Measurements from ENCODE around the gene RNF25. TPM values are rescaled to one million over a fixed set of nuclear protein-coding genes. Genes with fewer than 3 reads are reported as not detected.

Gene RNF25
- total RNA-seq, 1 experiment from 2014 or later: 40.7 TPM

DNA sequence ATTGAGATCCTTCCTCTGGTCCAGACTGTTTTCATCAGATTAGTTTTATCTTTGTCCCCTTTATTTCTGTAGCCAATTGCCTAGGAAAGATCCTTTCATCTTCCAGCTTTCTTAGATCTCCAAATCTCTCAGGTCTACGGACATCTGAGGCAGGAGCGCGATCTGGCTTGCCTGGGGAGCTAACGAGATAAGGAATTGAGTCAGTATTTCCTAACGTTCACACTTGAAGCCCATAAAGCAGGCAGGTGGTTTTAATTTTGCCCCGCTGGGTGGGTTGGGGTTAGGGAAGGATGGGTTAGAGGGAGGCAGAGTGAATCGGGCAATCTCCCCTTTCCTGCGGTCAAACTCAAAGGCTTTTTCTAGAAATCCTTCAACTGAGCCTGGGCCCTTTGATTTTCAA is 38.1 kb upstream of the RNF25 start:
- DNase-seq: no peak
- Histone ChIP-seq H3T11ph (ENCODE audit: low read length) (no peak overlapping the region), H2AK5ac (ENCODE audit: insufficient read length, low read length) (no peak overlapping the region), H4K91ac (ENCODE audit: insufficient read length, low read depth, low read length) (no peak overlapping the region), H3K18ac (ENCODE audit: insufficient read length, low read depth, low read length) (no peak overlapping the region), H4K5ac (ENCODE audit: insufficient read length, low read depth, low read length) (no peak overlapping the region), H3K4ac (ENCODE audit: low read depth, low read length) (no peak overlapping the region), H2BK12ac (ENCODE audit: insufficient read length, low read depth, low read length) (no peak overlapping the region), H3K27ac (ENCODE audit: insufficient read length, low read depth, low read length) (no peak overlapping the region), H3K14ac (ENCODE audit: insufficient read depth, low read length) (no peak overlapping the region), H3K9ac (ENCODE audit: extremely low read depth, insufficient read length, low read length) (no peak overlapping the region), H3K4me1 (ENCODE audit: insufficient read depth, low read length) (no peaks in the 10 kb centered on the region), H3K23ac (ENCODE audit: insufficient read length, low read depth, low read length) (no peak overlapping the region), H2BK20ac (ENCODE audit: low read depth, low read length, poor library complexity, severe bottlenecking) (no peak overlapping the region), H3K79me2 (ENCODE audit: insufficient read depth, low read length) (peaks cover 14% of the 10 kb centered on the region; the same call in 1 of the 2 replicates), H3K23me2 (ENCODE audit: insufficient read length, low read depth, low read length, poor library complexity, severe bottlenecking) (no peaks in the 10 kb centered on the region), H2BK15ac (ENCODE audit: low read depth, low read length) (no peak overlapping the region), H4K8ac (replicated peaks; ENCODE audit: insufficient read length, low read depth, low read length) (no peak overlapping the region), H4K20me1 (ENCODE audit: control insufficient read depth, insufficient read depth, insufficient read length) (no peaks in the 10 kb centered on the region), H3K79me1 (ENCODE audit: insufficient read depth, low read depth, low read length, poor library complexity, severe bottlenecking) (peaks cover 8% of the 10 kb centered on the region), H3K4me2 (ENCODE audit: insufficient read depth, insufficient read length, low read length) (no peak overlapping the region), H3K56ac (ENCODE audit: insufficient read length, low read depth, low read length) (no peak overlapping the region), H2AFZ (ENCODE audit: low read length) (no peak overlapping the region), H2BK120ac (ENCODE audit: low read depth, low read length, poor library complexity, severe bottlenecking) (no peak overlapping the region), H2BK5ac (ENCODE audit: insufficient read length, low read length) (no peak overlapping the region), H3K27me3 (ENCODE audit: insufficient read depth, low read length) (no peaks in the 10 kb centered on the region), H3K9me3 (ENCODE audit: control insufficient read depth, low read depth, low read length) (no peaks in the 10 kb centered on the region)
- H3K4me1 Mint-ChIP-seq: peaks cover 8 to 18% of the 10 kb centered on the region in 2 experiments
- no peaks in the 10 kb centered on the region; the same call in 1 of the 2 replicates for H3K27me3 Mint-ChIP-seq (ENCODE audit: low read depth)
- peak overlapping the region in 1 of 3 experiments; percentile 53; a peak in 1 of 7 replicates for H3K27ac Mint-ChIP-seq
- peaks cover 0 to 6% (median 5%) of the 10 kb centered on the region in 3 experiments; a peak in 3 of 7 replicates for H3K36me3 Mint-ChIP-seq (ENCODE audit: insufficient read depth in 1 of 3, low read depth in 3 of 3)
- TF ChIP-seq, protein P1, sequence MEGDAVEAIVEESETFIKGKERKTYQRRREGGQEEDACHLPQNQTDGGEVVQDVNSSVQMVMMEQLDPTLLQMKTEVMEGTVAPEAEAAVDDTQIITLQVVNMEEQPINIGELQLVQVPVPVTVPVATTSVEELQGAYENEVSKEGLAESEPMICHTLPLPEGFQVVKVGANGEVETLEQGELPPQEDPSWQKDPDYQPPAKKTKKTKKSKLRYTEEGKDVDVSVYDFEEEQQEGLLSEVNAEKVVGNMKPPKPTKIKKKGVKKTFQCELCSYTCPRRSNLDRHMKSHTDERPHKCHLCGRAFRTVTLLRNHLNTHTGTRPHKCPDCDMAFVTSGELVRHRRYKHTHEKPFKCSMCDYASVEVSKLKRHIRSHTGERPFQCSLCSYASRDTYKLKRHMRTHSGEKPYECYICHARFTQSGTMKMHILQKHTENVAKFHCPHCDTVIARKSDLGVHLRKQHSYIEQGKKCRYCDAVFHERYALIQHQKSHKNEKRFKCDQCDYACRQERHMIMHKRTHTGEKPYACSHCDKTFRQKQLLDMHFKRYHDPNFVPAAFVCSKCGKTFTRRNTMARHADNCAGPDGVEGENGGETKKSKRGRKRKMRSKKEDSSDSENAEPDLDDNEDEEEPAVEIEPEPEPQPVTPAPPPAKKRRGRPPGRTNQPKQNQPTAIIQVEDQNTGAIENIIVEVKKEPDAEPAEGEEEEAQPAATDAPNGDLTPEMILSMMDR (conservative IDR thresholded peaks at IDR 0.05): no peak
- H3K4me3 Mint-ChIP-seq: peak overlapping the region; percentile 96 to 98
- H3K9me3 Mint-ChIP-seq: peaks cover 0 to 4% of the 10 kb centered on the region in 2 experiments; a peak in 3 of 5 replicates
- no CpG with 5 or more reads among the region's 8 CpGs for WGBS (ENCODE audit: extremely low coverage, insufficient read length, low lambda C conversion rate)

Data from H9 (cell line).